ENCODE results near the gene EIF1.
A peak's percentile ranks its signal among the peaks of the same experiment; 100 is the strongest.

The EIF1 gene

DNA sequence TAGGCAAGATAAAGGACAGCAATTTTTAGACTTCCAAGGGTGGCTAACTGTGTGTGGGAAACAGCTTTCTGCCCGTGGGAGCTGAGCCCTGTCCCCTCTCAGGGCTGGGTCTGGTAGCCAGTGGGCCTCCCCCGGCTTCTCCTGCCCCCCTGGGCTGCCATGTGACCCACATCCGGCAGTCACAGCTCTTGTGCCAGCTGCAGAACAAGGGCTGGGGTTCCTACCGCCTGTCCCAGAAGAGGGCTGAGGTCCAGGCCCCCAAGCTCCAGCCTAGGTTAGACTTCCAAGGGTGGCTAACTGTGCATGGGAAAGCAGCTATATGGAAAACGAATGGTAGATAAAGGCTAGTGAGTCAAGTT lies 29.6 kb downstream of the EIF1 start:
- H3K4me3 ChIP-seq (ENCODE audit: low read depth, low read length): no peak overlapping the region
- H3K9ac ChIP-seq (ENCODE audit: low read length): no peak overlapping the region
- H3K27ac ChIP-seq (ENCODE audit: low read depth, low read length): no peak overlapping the region
- peaks cover 4% of the 10 kb centered on the region; the same call in 1 of the 2 replicates for H3K4me1 ChIP-seq (ENCODE audit: control insufficient read depth, insufficient read depth, low read length)
- H3K9me3 ChIP-seq (ENCODE audit: control insufficient read depth, insufficient read depth, low read depth, low read length): no peaks in the 10 kb centered on the region
- H3K36me3 ChIP-seq (ENCODE audit: control insufficient read depth, insufficient read depth, low read length): no peaks in the 10 kb centered on the region
- peaks cover 43% of the 10 kb centered on the region for H3K27me3 ChIP-seq (ENCODE audit: control insufficient read depth, insufficient read depth, low read length)

DNA sequence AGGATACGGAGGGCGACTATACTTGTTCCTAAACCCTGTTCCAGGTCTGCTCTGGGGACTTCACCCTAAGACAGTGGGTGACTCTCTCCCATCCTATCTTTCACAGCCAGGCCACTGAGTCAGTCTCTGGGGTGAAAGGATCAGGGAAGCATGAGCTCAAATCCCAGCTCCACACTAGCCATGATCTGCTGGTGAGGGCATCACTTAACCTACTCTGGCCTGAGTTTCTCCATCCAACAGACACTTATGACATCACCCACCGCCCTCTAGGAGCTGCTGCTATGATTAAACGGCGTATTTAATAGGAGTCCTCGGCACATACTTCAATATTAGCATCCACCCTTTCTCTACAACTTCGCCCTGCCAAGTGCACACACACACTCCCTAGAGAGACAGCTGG lies 33.5 kb downstream of the EIF1 start:
- Histone ChIP-seq H3K9me3 (ENCODE audit: control insufficient read depth, insufficient read depth, low read depth, low read length) (no peaks in the 10 kb centered on the region), H3K9ac (ENCODE audit: low read length) (no peak overlapping the region), H3K4me3 (ENCODE audit: low read depth, low read length) (no peak overlapping the region), H3K36me3 (ENCODE audit: control insufficient read depth, insufficient read depth, low read length) (no peaks in the 10 kb centered on the region), H3K4me1 (ENCODE audit: control insufficient read depth, insufficient read depth, low read length) (peaks cover 4% of the 10 kb centered on the region; the same call in 1 of the 2 replicates), H3K27ac (ENCODE audit: low read depth, low read length) (no peak overlapping the region), H3K27me3 (ENCODE audit: control insufficient read depth, insufficient read depth, low read length) (peaks cover 18% of the 10 kb centered on the region; the same call in 1 of the 2 replicates)

- no peak overlapping the region for H3K9ac ChIP-seq (ENCODE audit: low read length)
- no peaks in the 10 kb centered on the region for H3K36me3 ChIP-seq (ENCODE audit: control insufficient read depth, insufficient read depth, low read length)
- no peaks in the 10 kb centered on the region for H3K4me1 ChIP-seq (ENCODE audit: control insufficient read depth, insufficient read depth, low read length)
- no peak overlapping the region for H3K27ac ChIP-seq (ENCODE audit: low read depth, low read length)
- H3K27me3 ChIP-seq (ENCODE audit: control insufficient read depth, insufficient read depth, low read length): peaks cover 4% of the 10 kb centered on the region; the same call in 1 of the 2 replicates
- H3K9me3 ChIP-seq (ENCODE audit: control insufficient read depth, insufficient read depth, low read depth, low read length): no peaks in the 10 kb centered on the region
- H3K4me3 ChIP-seq (ENCODE audit: low read depth, low read length): no peak overlapping the region
These were observed 35.3 kb downstream of the EIF1 start for GRCh38 chr17:41723801-41724475.

DNA sequence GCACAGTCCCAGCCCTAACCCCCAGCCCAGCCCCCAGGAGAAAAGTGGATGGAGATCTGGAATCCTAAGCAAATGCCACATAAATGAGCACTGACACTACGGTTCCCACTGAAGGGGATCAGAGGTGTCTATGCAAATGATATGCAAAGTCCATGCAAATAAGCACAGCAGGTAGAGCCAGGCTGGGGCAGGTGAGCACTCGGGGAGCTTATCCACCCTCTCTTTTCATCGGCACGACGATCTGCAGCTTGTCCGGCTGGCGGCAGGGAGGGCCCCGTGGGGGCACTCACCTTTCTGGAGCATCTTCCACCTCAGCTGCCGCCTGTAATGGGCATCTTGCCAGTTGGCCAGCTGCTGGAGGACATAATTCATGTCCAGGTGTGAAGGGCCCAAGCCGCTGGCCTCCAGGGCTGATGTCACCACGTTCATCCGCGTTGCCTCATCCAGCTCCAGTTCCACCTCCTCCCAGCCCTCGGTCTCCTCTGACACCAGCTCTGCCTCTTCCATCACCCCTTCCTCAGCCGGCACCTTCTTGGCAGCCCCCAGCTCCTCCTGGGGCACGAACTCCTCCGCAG lies 35.9 kb downstream of the EIF1 start:
- Histone ChIP-seq H3K27me3 (ENCODE audit: control insufficient read depth, insufficient read depth, low read length) (peaks cover 4% of the 10 kb centered on the region; the same call in 1 of the 2 replicates), H3K9ac (ENCODE audit: low read length) (no peak overlapping the region), H3K4me1 (ENCODE audit: control insufficient read depth, insufficient read depth, low read length) (no peaks in the 10 kb centered on the region), H3K27ac (ENCODE audit: low read depth, low read length) (no peak overlapping the region), H3K36me3 (ENCODE audit: control insufficient read depth, insufficient read depth, low read length) (no peaks in the 10 kb centered on the region), H3K4me3 (ENCODE audit: low read depth, low read length) (no peak overlapping the region), H3K9me3 (ENCODE audit: control insufficient read depth, insufficient read depth, low read depth, low read length) (no peaks in the 10 kb centered on the region)

GRCh38 chr17:41725134-41725533 lies 36.4 kb downstream of the EIF1 start:
- no peaks in the 10 kb centered on the region for H3K36me3 ChIP-seq (ENCODE audit: control insufficient read depth, insufficient read depth, low read length)
- no peak overlapping the region for H3K9ac ChIP-seq (ENCODE audit: low read length)
- H3K27ac ChIP-seq (ENCODE audit: low read depth, low read length): no peak overlapping the region
- peaks cover 6% of the 10 kb centered on the region for H3K27me3 ChIP-seq (ENCODE audit: control insufficient read depth, insufficient read depth, low read length)
- H3K9me3 ChIP-seq (ENCODE audit: control insufficient read depth, insufficient read depth, low read depth, low read length): no peaks in the 10 kb centered on the region
- no peaks in the 10 kb centered on the region for H3K4me1 ChIP-seq (ENCODE audit: control insufficient read depth, insufficient read depth, low read length)
- no peak overlapping the region for H3K4me3 ChIP-seq (ENCODE audit: low read depth, low read length)

DNA sequence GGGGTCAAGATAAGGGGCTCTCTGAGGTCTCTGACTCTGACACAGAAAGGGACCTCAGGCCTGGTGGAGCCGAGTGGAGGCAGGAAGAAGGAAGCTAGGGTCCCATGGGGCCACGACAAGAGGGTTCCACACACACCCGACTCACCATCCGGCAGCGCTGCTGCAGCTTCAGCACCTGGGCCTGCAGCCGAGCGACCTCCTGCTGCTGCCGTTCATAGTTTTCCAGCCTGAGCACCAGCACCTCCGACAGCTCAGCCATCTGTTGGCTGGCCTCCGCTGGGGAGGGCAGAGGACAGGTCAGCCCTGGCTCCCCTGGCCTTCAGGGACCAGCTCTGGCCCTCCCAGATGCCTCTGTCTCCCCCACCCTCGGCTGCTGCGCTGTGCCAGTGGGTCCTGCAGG lies 39.4 kb downstream of the EIF1 start:
- H3K27ac ChIP-seq (ENCODE audit: low read depth, low read length): no peak overlapping the region
- H3K27me3 ChIP-seq (ENCODE audit: control insufficient read depth, insufficient read depth, low read length): peaks cover 31% of the 10 kb centered on the region
- 0 out of 2 replicates have a peak, but pooled peaks cover 5% of the 10 kb centered on the region for H3K4me1 ChIP-seq (ENCODE audit: control insufficient read depth, insufficient read depth, low read length)
- H3K9ac ChIP-seq (ENCODE audit: low read length): no peak overlapping the region
- no peaks in the 10 kb centered on the region for H3K36me3 ChIP-seq (ENCODE audit: control insufficient read depth, insufficient read depth, low read length)
- no peaks in the 10 kb centered on the region for H3K9me3 ChIP-seq (ENCODE audit: control insufficient read depth, insufficient read depth, low read depth, low read length)
- no peak overlapping the region for H3K4me3 ChIP-seq (ENCODE audit: low read depth, low read length)

GRCh38 chr17:41730479-41730878 lies 41.8 kb downstream of the EIF1 start:
- H3K9me3 ChIP-seq (ENCODE audit: control insufficient read depth, insufficient read depth, low read depth, low read length): no peaks in the 10 kb centered on the region
- no peak overlapping the region for H3K4me3 ChIP-seq (ENCODE audit: low read depth, low read length)
- 0 out of 2 replicates have a peak, but pooled peaks cover 5% of the 10 kb centered on the region for H3K4me1 ChIP-seq (ENCODE audit: control insufficient read depth, insufficient read depth, low read length)
- no peak overlapping the region for H3K27ac ChIP-seq (ENCODE audit: low read depth, low read length)
- peaks cover 56% of the 10 kb centered on the region for H3K27me3 ChIP-seq (ENCODE audit: control insufficient read depth, insufficient read depth, low read length)
- H3K36me3 ChIP-seq (ENCODE audit: control insufficient read depth, insufficient read depth, low read length): no peaks in the 10 kb centered on the region
- H3K9ac ChIP-seq (ENCODE audit: low read length): no peak overlapping the region

GRCh38 chr17:41731836-41732235 lies 43.2 kb downstream of the EIF1 start:
- H3K9me3 ChIP-seq (ENCODE audit: control insufficient read depth, insufficient read depth, low read depth, low read length): no peaks in the 10 kb centered on the region
- H3K36me3 ChIP-seq (ENCODE audit: control insufficient read depth, insufficient read depth, low read length): no peaks in the 10 kb centered on the region
- H3K4me1 ChIP-seq (ENCODE audit: control insufficient read depth, insufficient read depth, low read length): 0 out of 2 replicates have a peak, but pooled peaks cover 5% of the 10 kb centered on the region
- H3K4me3 ChIP-seq (ENCODE audit: low read depth, low read length): no peak overlapping the region
- H3K9ac ChIP-seq (ENCODE audit: low read length): no peak overlapping the region
- H3K27ac ChIP-seq (ENCODE audit: low read depth, low read length): no peak overlapping the region
- H3K27me3 ChIP-seq (ENCODE audit: control insufficient read depth, insufficient read depth, low read length): peaks cover 69% of the 10 kb centered on the region

GRCh38 chr17:41733348-41734138 lies 44.9 kb downstream of the EIF1 start:
- no peaks in the 10 kb centered on the region for H3K9me3 ChIP-seq (ENCODE audit: control insufficient read depth, insufficient read depth, low read depth, low read length)
- H3K4me1 ChIP-seq (ENCODE audit: control insufficient read depth, insufficient read depth, low read length): peaks cover 9% of the 10 kb centered on the region
- H3K9ac ChIP-seq (ENCODE audit: low read length): no peak overlapping the region
- no peak overlapping the region for H3K27ac ChIP-seq (ENCODE audit: low read depth, low read length)
- H3K4me3 ChIP-seq (ENCODE audit: low read depth, low read length): peak overlapping the region; percentile 89
- peaks cover 80% of the 10 kb centered on the region for H3K27me3 ChIP-seq (ENCODE audit: control insufficient read depth, insufficient read depth, low read length)
- no peaks in the 10 kb centered on the region for H3K36me3 ChIP-seq (ENCODE audit: control insufficient read depth, insufficient read depth, low read length)

DNA sequence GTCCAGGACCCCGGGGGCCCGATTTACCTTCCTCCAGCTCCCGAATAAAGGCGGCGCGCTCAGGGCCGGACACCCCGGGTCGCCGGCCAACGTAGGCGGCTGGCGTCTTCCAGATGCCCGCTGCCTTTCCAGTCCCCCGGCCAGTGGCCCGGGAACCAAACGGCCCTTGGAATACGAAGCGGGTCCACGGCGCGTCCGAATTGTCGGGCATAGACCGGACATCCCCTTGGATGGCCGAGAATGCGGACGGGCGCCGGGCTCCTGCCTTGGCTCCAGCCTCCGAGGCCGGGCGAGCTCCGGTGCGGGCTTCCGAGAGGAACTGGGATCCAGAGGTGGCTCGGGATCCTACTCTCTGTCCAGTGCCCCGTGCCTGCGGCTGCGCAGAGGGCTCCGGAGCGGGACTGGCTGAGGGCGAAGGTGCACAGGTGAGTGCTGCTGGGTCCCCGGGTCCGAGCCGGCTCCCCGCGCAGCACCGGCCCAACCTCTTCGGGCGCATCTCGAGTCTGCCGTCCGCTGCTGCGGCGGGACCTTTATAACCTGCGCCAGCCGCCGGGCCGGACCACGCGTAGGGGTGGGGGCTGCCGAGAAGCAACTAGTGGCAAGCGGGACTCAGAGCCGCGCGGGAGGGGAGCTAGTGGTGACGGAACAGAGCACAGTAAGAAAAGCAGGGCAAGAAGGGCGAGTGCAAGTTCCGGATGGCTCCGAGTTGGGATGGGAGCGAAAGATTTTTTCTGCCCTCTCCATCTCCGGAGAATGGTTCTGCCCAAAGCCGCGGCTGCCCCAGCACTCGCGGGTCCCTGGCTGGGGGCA lies 45.7 kb downstream of the EIF1 start, which contains the start of gene HAP1:
HAP1 (minus strand) TSS at position 505 of the 810 bp plus-strand sequence; CDS start at position 496, 9 bp downstream.
- H3K4me1 ChIP-seq (ENCODE audit: control insufficient read depth, insufficient read depth, low read length): peaks cover 14% of the 10 kb centered on the region
- H3K9ac ChIP-seq (ENCODE audit: low read length): peak within 1 kb of the TSS; percentile 98
- no peak within 1 kb of the TSS for H3K27ac ChIP-seq (ENCODE audit: low read depth, low read length)
- peak within 1 kb of the TSS; percentile 89 for H3K4me3 ChIP-seq (ENCODE audit: low read depth, low read length)
- H3K27me3 ChIP-seq (ENCODE audit: control insufficient read depth, insufficient read depth, low read length): peaks cover 80% of the 10 kb centered on the region
- H3K36me3 ChIP-seq (ENCODE audit: control insufficient read depth, insufficient read depth, low read length): no peaks in the 10 kb centered on the region
- no peaks in the 10 kb centered on the region for H3K9me3 ChIP-seq (ENCODE audit: control insufficient read depth, insufficient read depth, low read depth, low read length)

Measured in HUES6 (cell line).